HG03175 (cell line): ENCODE data around the gene TECPR2.

Experiments
- ATAC-seq: cut with Tn5 transposase; IDR thresholded peaks from one replicate; pipeline ENCODE4 v1.9.1; 2021; ENCODE audit warnings: mild to moderate bottlenecking, moderate library complexity; ENCODE audit not compliant: unreplicated experiment

Gene TECPR2

GRCh38 chr14:102493585-102493984 lies 130.8 kb downstream of the TECPR2 start:
- ATAC-seq = no peak

- ATAC-seq = no peak
These were observed 133.0 kb downstream of the TECPR2 start for GRCh38 chr14:102495491-102496330.

- no peak for ATAC-seq
These were observed 133.6 kb downstream of the TECPR2 start for GRCh38 chr14:102496331-102496691.

- ATAC-seq = no peak
These were observed 134.4 kb downstream of the TECPR2 start for GRCh38 chr14:102496958-102497744.

- no peak for ATAC-seq
These were observed 135.4 kb downstream of the TECPR2 start for GRCh38 chr14:102497998-102498677.

GRCh38 chr14:102498678-102499265 lies 136.0 kb downstream of the TECPR2 start:
- no peak for ATAC-seq

- ATAC-seq = no peak
These were observed 136.8 kb downstream of the TECPR2 start for GRCh38 chr14:102499401-102500157.

GRCh38 chr14:102500158-102500662 lies 137.5 kb downstream of the TECPR2 start:
- no peak for ATAC-seq

GRCh38 chr14:102500713-102501112 lies 138.0 kb downstream of the TECPR2 start:
- no peak for ATAC-seq

- no peak for ATAC-seq
These were observed 139.1 kb downstream of the TECPR2 start for GRCh38 chr14:102501751-102502315.

- no peak for ATAC-seq
These were observed 139.8 kb downstream of the TECPR2 start for GRCh38 chr14:102502571-102502970.

- no peak for ATAC-seq
These were observed 141.0 kb downstream of the TECPR2 start for GRCh38 chr14:102503641-102504327.

GRCh38 chr14:102504328-102504999 lies 141.7 kb downstream of the TECPR2 start:
- ATAC-seq = no peak

- ATAC-seq = no peak
These were observed 142.4 kb downstream of the TECPR2 start for GRCh38 chr14:102505000-102505619.

- ATAC-seq = no peak
These were observed 143.3 kb downstream of the TECPR2 start for GRCh38 chr14:102505775-102506625.

GRCh38 chr14:102506626-102506925 lies 143.8 kb downstream of the TECPR2 start:
- no peak for ATAC-seq

- ATAC-seq = no peak
These were observed 144.5 kb downstream of the TECPR2 start for GRCh38 chr14:102507081-102507856.
